ENCODE results near the gene LILRA5.
"Not testable (repeated sequence)": the region's sequence is repeated elsewhere in the genome, so short reads cannot be mapped to it uniquely, and the experiment has no call there.

The LILRA5 gene

DNA sequence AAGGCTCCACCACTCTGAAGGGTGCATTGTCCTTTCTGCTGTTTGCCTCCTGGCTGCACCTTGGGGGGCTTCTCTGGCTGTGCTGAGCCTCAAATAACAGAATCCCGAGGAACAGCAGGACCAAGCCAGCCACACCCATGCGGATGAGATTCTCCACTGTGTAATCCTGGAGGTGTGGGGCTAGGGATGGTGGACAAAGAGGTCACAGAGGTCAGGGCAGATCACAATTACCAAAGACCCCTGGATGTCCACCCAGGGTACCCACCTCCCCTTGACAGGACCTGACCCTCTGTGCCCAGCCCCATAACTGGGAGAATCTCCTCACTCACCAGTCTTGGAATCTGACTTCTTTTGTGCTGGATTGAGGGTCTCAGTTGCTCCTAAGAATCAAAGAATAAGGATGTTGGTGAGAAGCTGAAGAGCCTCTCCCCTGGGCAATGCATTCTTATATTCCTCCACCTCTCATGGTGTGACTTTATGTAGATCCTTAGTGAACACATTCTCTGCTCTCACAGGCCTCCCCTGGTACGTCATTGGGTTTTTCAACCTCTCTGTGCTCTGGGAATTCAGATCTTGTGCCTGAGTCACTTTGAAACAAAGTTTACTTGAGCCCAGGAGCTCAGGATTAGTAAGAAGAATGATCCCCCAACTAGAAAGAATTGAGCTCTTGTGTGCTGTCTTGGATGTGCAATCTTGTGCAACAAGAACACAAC lies 20.8 kb upstream of the LILRA5 start:
- DNase-seq (ENCODE audit: low spot score), result no peak

GRCh38 chr19:54332149-54332548 lies 19.2 kb upstream of the LILRA5 start:
- no peak for DNase-seq (ENCODE audit: low spot score)

DNA sequence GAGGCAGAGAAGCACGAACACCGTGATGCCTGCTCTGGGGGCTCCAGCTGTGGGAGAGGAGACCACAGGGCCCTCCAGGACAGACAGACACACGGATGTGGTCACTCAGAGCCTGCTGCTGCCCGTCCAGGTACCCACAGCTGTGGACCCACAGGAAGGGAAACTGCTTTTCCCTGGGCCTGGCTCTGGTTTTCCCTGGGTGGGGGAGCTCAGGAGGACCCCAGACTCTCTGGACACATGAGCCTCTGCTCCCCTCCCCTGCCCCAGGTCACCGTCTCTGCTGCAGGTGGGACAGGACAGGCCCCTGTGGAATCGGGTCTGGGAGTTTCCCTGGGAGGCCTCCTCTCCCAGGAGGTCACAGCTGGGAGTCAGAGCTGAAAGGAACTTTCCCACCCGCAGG lies 18.7 kb upstream of the LILRA5 start:
- no peak for DNase-seq (ENCODE audit: low spot score)

- DNase-seq (ENCODE audit: low spot score), result no peak
These were observed 16.7 kb upstream of the LILRA5 start for GRCh38 chr19:54329476-54330165.

- DNase-seq (ENCODE audit: low spot score), result not testable (repeated sequence)
These were observed 15.8 kb upstream of the LILRA5 start for GRCh38 chr19:54328781-54329180.

- no peak for DNase-seq (ENCODE audit: low spot score)
These were observed 12.7 kb upstream of the LILRA5 start for GRCh38 chr19:54325631-54326030.

DNA sequence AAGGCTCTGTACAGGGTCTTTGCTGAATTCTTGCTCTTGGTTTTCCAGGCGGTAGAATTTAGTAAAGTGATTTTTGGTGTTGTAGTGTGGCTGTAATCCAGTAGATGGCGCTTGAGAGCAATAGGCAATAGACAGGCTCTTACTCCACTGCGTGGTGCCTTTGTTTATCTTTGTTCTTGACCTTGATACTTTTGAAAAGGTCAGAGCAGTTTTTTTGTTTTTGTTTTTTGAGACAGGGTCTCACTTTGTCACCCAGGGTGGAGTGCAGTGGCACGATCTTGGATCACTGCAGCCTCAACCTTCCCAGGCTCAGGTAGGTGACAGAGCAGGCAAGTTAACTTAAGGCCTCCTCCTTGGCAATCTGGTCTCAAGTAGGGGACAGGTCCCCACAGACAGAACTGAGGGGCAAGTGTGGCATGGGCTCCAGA lies 12.2 kb upstream of the LILRA5 start:
- peak; percentile 73 for DNase-seq (ENCODE audit: low spot score)

- no peak for DNase-seq (ENCODE audit: low spot score)
These were observed 11.1 kb upstream of the LILRA5 start for GRCh38 chr19:54324071-54324470.

DNA sequence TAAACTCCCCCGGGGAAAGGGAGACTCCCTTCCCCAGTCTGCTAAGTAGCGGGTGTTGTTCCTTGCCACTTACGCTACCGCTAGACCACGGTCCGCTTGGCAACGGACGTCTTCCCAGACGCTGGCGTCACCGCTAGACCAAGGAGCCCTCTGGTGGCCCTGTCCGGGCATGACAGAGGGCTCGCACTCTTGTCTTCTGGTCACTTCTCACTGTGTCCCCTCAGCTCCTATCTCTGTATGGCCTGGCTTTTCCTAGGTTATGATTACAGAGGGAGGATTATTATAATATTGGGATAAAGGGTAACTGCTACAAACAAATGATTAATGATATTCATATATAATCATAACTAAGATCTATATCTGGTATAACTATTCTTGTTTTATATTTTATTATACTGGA lies 10.0 kb upstream of the LILRA5 start:
- DNase-seq (ENCODE audit: low spot score), result not testable (repeated sequence)

DNA sequence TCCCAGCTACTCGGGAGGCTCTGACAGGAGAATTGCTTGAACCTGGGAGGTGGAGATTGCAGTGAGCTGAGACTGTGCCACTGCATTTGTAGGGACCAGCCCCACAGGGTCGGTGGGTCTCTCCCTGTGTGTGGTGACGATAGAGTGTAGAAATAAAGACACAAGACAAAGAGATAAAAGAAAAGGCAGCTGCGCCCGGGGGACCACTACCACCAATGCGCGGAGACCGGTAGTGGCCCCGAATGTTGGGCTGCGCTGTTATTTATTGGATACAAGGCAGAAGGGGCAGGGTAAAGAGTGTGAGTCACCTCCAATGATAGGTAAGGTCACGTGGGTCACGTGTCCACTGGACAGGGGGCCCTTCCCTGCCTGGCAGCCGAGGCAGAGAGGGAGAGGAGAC lies 9.3 kb upstream of the LILRA5 start:
- DNase-seq (ENCODE audit: low spot score), result not testable (repeated sequence)

DNA sequence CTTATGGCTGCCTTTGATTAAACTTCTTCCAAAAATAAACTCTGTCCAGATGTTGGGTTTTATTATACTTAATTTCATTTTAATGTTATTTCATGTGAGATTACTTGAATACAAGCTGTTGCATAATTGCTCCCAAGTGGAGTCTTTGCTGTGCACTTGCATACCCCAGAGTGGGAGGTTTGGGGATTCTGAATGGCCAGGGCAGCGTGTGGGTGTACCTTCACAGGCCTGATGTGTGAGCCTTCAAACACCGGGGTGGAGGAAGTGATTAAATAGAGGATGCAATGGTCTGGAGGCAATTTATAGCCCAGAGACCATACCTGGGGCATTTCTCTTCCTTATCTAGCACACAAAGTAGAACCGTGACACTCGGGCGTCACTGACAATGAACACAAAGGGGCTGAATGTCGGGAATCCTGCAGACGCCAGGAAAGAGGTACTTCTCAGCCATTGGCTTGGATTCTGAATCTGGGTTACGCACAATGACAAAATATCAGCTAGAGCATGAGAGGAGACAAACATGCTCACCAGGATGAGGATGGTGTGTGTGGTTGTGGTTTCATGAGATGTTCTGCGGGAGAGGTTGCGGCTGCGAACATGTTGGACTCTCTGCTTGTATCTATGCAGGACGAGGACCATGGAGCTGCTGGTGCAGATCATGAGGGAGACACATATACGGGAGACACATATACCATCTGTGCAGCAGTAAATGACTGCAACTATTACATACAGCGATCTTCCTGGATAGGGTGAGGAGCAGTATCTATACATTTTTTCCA lies 7.1 kb upstream of the LILRA5 start:
- no peak for DNase-seq (ENCODE audit: low spot score)

- no peak for DNase-seq (ENCODE audit: low spot score)
These were observed 6.1 kb upstream of the LILRA5 start for GRCh38 chr19:54319049-54319448.

DNA sequence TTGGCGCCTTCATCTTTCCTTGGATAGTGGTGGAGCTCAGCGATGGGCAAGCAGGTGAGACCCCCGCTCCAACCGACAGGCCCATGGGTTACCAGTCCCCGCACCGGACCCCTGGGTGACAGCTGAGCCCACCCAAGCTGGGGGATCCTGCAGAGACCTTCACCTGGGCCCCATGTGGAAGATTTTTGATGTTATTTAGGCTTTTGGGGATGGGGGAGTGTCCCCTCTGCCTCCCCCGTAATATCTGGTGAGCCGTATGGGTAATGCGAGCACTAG lies 4.9 kb upstream of the LILRA5 start:
- no peak for DNase-seq (ENCODE audit: low spot score)

GRCh38 chr19:54317108-54317964 lies 4.4 kb upstream of the LILRA5 start:
- DNase-seq (ENCODE audit: low spot score), result no peak

GRCh38 chr19:54316746-54317107 lies 3.8 kb upstream of the LILRA5 start:
- peak; percentile 13 for DNase-seq (ENCODE audit: low spot score)

DNA sequence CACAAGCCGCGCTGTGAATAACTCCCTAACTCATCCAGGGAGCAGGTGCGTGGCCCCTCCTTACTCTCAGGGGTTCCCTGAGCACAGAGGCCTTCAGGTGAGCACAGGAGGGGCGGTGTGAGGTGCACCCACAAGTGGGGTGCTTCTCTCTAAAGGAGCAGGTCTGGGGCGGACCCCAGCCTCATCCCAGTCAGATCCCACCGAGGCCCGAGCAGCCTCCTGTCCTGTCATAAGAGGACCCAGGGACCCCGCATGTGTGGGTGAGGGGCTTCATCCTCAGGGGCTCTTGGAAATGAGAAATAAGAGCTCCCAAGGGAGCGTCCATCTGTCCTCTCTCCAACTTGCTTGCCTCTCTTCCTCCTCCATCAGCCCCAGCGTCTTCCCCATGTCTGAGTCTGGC lies 3.0 kb upstream of the LILRA5 start:
- DNase-seq (ENCODE audit: low spot score), result no peak

DNA sequence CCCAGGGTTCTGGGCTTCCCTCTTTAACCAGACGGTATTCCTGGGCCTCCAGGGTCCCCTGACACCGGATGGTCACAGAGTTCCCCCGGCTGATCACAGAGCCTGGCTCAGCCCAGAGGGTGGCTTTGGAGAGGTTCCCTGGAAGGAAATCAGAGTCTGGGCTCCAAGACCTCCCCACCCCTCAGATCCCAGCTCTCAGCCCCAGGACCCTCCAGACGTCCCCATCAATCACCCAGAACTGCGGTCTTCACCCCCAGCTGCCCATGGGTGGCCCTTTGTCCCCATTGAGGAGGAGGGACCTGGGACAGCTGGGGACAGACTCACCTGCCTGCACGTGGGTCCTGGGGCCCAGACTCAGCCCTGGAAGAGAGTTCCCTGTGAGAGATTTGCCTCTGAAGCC lies 955 bp downstream of the LILRA5 start:
- no peak for DNase-seq (ENCODE audit: low spot score)

DNA sequence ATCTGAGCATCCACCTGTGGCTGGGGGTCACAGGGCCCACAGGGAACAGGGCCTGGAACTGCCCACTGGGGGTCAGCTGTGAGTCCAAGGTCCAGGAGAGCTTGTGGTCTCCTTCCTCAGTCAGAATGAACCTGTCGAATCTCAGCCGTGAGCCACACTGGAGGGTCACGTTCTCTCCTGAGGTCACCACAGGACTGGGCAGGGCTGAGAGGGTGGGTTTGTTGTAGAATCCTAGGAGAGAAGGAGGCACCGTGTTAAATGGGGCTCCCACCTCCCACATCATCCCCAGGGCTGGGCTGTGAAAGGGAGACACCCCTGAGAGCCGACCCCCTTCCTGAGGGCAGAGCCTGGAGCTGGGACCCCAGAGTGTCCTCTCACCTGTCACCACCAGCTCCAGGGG lies 1.5 kb downstream of the LILRA5 start:
- no peak for DNase-seq (ENCODE audit: low spot score)

DNA sequence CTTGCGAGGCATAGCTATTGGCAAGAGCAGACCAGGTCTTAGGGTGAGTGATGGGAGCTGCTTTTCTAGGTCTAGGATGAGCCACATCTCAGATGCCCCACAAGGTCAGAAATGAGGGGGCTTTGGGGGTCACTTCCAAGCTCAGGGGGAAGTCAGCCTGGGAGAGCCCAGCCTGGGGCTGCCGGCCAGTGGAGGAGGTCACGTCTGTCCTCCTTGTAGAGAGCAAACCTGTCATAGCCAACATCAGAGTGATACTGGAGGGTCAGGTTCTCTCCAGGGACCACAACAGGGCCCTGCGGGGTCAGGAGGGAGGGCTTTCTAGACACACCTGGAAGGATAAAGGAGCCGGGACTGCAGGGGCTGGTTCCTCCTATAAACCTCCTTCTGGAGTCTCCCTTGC lies 2.4 kb downstream of the LILRA5 start:
- no peak for DNase-seq (ENCODE audit: low spot score)

DNA sequence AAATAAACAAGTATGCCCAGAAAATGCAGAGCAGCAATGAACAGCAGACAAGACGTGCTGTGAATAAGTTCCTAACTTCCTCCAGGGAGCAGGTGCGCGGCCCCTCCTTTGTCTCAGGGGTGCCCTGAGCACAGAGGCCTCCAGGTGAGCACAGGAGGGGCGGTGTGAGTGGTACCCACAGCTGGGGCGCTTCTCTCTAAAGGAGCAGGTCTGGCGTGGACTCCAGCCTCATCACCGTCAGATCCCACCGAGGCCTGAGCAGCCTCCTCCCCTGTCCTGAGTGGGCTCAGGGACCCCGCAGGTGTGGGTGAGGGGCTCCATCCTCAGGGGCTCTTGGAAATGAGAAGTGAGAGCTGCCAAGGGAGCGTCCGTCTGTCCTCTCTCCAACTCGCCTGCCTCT lies 3.2 kb downstream of the LILRA5 start:
- DNase-seq (ENCODE audit: low spot score), result no peak

DNA sequence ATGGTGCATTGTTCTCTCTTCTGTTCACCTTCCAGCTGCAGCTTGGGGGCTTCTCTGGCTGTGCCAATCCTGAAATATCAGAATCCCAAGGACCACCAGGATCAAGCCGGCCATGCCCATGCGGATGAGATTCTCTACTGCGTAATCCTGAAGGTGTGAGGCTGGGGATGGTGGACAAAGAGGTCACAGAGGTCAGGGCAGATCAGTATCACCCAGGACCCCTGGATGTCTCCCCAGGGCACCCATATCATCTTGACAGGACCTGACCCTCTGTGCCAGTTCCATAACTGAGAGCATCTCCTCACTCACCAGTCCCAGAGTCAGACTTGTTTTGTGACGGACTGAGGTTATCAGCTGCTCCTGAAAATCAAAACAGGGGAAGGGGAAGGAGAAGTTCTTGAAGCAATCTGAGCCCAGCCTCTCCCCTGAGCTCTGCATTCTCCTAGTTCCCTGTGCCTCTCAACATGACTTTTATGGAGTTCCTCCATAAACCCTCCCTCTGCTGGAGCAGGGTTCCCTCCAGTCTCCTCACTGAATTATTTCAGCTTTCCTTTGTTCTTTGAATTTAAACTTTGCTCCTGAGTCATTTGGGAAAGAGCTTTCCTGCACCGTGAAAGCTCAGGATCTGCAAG lies 5.5 kb downstream of the LILRA5 start:
- DNase-seq (ENCODE audit: low spot score), result no peak

DNA sequence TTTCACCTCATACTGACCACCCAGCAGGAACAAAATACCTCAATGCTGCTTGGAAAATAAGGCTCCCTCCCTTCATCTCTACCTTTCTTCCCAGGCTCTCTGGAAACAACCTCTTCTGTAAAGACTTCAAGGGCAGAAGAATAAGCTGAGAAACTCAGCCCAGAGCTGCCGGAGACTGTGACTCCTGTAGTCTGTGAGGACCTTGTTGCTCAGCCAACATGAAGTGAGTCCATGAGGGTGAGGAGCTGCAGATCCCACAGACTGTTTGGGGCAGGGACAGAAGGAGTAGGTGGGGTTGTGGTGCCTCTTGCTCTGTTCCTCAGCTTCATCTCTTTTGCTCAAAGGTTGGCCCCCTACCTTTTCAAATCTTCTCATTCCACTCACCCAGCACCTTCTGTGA lies 7.8 kb downstream of the LILRA5 start:
- no peak for DNase-seq (ENCODE audit: low spot score)
